A673 (cell line): Measurements from ENCODE around the gene POLR1A. TPM values are rescaled to one million over a fixed set of nuclear protein-coding genes. Genes with fewer than 3 reads are reported as not detected.

Experiments
- BruUV-seq: library from RNA; stranded (reverse); fragments of 400-500 nt; replicated peaks from 2 replicates; lab custom pipeline; 2021; lab: Mats Ljungman, UMichigan
- CTCF ChIA-PET: fragments of 300-600 bp; sonication (Branson Sonifier 250); formaldehyde crosslinking; loops from one replicate; lab custom pipeline; 2022; ENCODE audit warnings: antibody characterized with exemption; lab: Charles Lee
- POLR2A ChIA-PET: fragments of 300-600 bp; sonication (Branson Sonifier 250); formaldehyde crosslinking; loops from one replicate; lab custom pipeline; 2022; ENCODE audit warnings: antibody characterized with exemption; ENCODE audit not compliant: low non-redundant PET; lab: Charles Lee
- DNase-seq: peaks from one replicate; pipeline ENCODE4 v3.0.0-alpha.2; 2015; ENCODE audit warnings: low spot score
- H3K27ac ChIP-seq: fragments of 200-600 bp; sonication (generic); 2 replicates; pipeline ENCODE4 v1.5.1; 2016; ENCODE audit warnings: mixed run types, low read depth, mild to moderate bottlenecking, mixed read lengths, antibody characterized with exemption, low read length; ENCODE audit not compliant: poor library complexity, severe bottlenecking
- H3K27me3 ChIP-seq: fragments of 200-600 bp; sonication (generic); replicated peaks from 2 replicates; pipeline ENCODE4 v1.6.1; 2017; ENCODE audit warnings: mixed run types, low read depth, mild to moderate bottlenecking, mixed read lengths, antibody characterized with exemption, low read length; ENCODE audit not compliant: insufficient read depth, poor library complexity
- H3K36me3 ChIP-seq: fragments of 200-600 bp; sonication (generic); 2 replicates; pipeline ENCODE4 v1.6.1; 2016; ENCODE audit warnings: mixed run types, mild to moderate bottlenecking, mixed read lengths, antibody characterized with exemption, low read length; ENCODE audit not compliant: insufficient read depth, poor library complexity, severe bottlenecking
- H3K4me1 ChIP-seq: fragments of 200-600 bp; sonication (generic); 2 replicates; pipeline ENCODE4 v1.6.1; 2017; ENCODE audit warnings: mixed run types, mild to moderate bottlenecking, mixed read lengths, antibody characterized with exemption, low read length; ENCODE audit not compliant: insufficient read depth, poor library complexity, severe bottlenecking
- H3K4me3 ChIP-seq: fragments of 200-600 bp; sonication (generic); 2 replicates; pipeline ENCODE4 v1.5.1; 2016; ENCODE audit warnings: low read depth, mixed run types, mild to moderate bottlenecking, mixed read lengths, low read length; ENCODE audit not compliant: poor library complexity, severe bottlenecking
- H3K9me3 ChIP-seq: fragments of 200-600 bp; sonication (generic); 2 replicates; pipeline ENCODE4 v1.6.1; 2016; ENCODE audit warnings: mixed run types, low read depth, mild to moderate bottlenecking, mixed read lengths, antibody characterized with exemption, low read length; ENCODE audit not compliant: poor library complexity, severe bottlenecking
- EZH2 ChIP-seq: fragments of 200-600 bp; sonication (generic); IDR thresholded peaks from 2 replicates; pipeline ENCODE4 v1.6.1; 2017; ENCODE audit warnings: borderline replicate concordance, low read depth, mild to moderate bottlenecking, mixed read lengths, antibody characterized with exemption, low read length; ENCODE audit not compliant: poor library complexity, severe bottlenecking
- intact Hi-C: fragments of 100-400 bp; cut with micrococcal nuclease; formaldehyde crosslinking; loops from one replicate; pipeline ENCODE4 v1.10.0; 2022; ENCODE audit not compliant: unreplicated experiment
- total RNA-seq: library from RNA; stranded (reverse); gene quantifications from 2 replicates; pipeline ENCODE4 v1.2.3, GENCODE V29; 2021
- TF ChIP-seq, protein P1 (sequence below): fragments of 300-800, 200-600 bp; sonication (generic); conservative IDR thresholded peaks from 2 replicates; pipeline ENCODE4 v1.5.1; 2017; ENCODE audit warnings: low read depth, mild to moderate bottlenecking, antibody characterized with exemption, low read length, moderate library complexity, mixed read lengths

The POLR1A gene
- total RNA-seq, 1 experiment from 2014 or later = 81.2 TPM

DNA sequence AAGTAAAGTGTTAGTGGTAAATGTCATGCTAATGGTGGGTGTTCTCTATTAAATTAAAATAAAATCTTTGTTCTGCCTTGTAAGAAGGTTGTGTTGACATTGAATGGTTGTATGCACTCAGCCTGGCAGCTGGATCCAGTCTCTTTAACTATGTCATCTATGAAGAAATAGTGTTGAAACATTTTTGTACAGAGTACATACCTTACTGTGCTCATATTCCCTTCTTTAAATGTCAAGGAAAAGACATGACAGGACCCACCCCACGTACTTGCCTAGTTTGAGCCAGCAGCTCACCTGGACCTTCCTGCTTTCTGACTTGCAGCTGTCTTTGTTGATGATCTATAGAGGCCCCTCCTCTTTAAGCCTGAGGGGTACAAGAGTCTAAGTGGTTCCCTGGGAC, 131.3 kb downstream of the POLR1A start:
- intact Hi-C loops = no loop called here
- Histone ChIP-seq H3K27me3 (no peaks in the 10 kb centered on the region), H3K4me1 (peaks cover 6% of the 10 kb centered on the region), H3K36me3 (no peaks in the 10 kb centered on the region), H3K4me3 (no peak overlapping the region), H3K9me3 (peaks cover 5% of the 10 kb centered on the region), H3K27ac (no peak overlapping the region)
- no TSS peak for BruUV-seq
- DNase-seq = no peak
- CTCF ChIA-PET = no interaction called here
- POLR2A ChIA-PET = no interaction called here
- TF ChIP-seq, protein P1, sequence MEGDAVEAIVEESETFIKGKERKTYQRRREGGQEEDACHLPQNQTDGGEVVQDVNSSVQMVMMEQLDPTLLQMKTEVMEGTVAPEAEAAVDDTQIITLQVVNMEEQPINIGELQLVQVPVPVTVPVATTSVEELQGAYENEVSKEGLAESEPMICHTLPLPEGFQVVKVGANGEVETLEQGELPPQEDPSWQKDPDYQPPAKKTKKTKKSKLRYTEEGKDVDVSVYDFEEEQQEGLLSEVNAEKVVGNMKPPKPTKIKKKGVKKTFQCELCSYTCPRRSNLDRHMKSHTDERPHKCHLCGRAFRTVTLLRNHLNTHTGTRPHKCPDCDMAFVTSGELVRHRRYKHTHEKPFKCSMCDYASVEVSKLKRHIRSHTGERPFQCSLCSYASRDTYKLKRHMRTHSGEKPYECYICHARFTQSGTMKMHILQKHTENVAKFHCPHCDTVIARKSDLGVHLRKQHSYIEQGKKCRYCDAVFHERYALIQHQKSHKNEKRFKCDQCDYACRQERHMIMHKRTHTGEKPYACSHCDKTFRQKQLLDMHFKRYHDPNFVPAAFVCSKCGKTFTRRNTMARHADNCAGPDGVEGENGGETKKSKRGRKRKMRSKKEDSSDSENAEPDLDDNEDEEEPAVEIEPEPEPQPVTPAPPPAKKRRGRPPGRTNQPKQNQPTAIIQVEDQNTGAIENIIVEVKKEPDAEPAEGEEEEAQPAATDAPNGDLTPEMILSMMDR = no peak
- no peak for TF ChIP-seq EZH2

GRCh38 chr2:85972355-85972754, 133.3 kb downstream of the POLR1A start:
- no TSS peak for BruUV-seq
- ChIA-PET POLR2A (no interaction called here), CTCF (no interaction called here)

GRCh38 chr2:85971366-85971765, 134.3 kb downstream of the POLR1A start:
- no TSS peak for BruUV-seq
- Histone ChIP-seq H3K4me1 (no peaks in the 10 kb centered on the region), H3K27me3 (no peaks in the 10 kb centered on the region), H3K27ac (no peak overlapping the region), H3K4me3 (no peak overlapping the region), H3K9me3 (peaks cover 5% of the 10 kb centered on the region), H3K36me3 (no peaks in the 10 kb centered on the region)
- intact Hi-C loops = no loop called here
- no peak for DNase-seq
- ChIA-PET CTCF (no interaction called here), POLR2A (no interaction called here)
- TF ChIP-seq, protein P1 = no peak
- no peak for TF ChIP-seq EZH2

More at GRCh38 chr2:85972355-85972754, 133.3 kb downstream of the POLR1A start:
- Histone ChIP-seq H3K27ac (no peak overlapping the region), H3K4me3 (no peak overlapping the region), H3K4me1 (no peaks in the 10 kb centered on the region), H3K27me3 (no peaks in the 10 kb centered on the region), H3K9me3 (peaks cover 5% of the 10 kb centered on the region), H3K36me3 (no peaks in the 10 kb centered on the region)
- no peak for DNase-seq
- intact Hi-C loops = no loop called here
- no peak for TF ChIP-seq EZH2
- TF ChIP-seq, protein P1 = no peak

Other genes with a start within 250 kb of the POLR1A start
- 25.3 and 27.1 TPM in 2 replicates for gene ST3GAL5, start 216.9 kb downstream of the POLR1A start, total RNA-seq
- gene PTCD3, start 349 bp upstream of the POLR1A start, total RNA-seq = 148 and 159 TPM in 2 replicates
- 172 and 174 TPM in 2 replicates for gene IMMT, start 89.6 kb upstream of the POLR1A start, total RNA-seq
- 81.9 and 97.7 TPM in 2 replicates for gene MRPL35, start 93.6 kb upstream of the POLR1A start, total RNA-seq
- gene REEP1, start 231.7 kb upstream of the POLR1A start, total RNA-seq = 3.6 and 4.8 TPM in 2 replicates